Measurements from ENCODE around the gene MBD3L2B. TPM values are rescaled to one million over a fixed set of nuclear protein-coding genes. Genes with fewer than 3 reads are reported as not detected.
"Not testable (repeated sequence)": the region's sequence is repeated elsewhere in the genome, so short reads cannot be mapped to it uniquely, and the experiment has no call there.

MBD3L2B gene
- not detected in 2 replicates for total RNA-seq

GRCh38 chr19:7021331-7021730 is at the start of gene MBD3L2B:
MBD3L2B (minus strand) TSS chr19:7021431; CDS start chr19:7021397, 34 bp downstream.
- DNase-seq = not testable (repeated sequence)

GRCh38 chr19:7069904-7070226 is 48.6 kb upstream of the MBD3L2B start:
- peak; percentile 39 for DNase-seq

GRCh38 chr19:7069042-7069903 is 48.0 kb upstream of the MBD3L2B start, which contains the start of gene ZNF557:
ZNF557 (plus strand) TSS chr19:7069703; CDS start chr19:7075075, 5,372 bp downstream.
- peak; percentile 98 for DNase-seq

- no peak for DNase-seq
Observed at GRCh38 chr19:7068599-7068998, 47.4 kb upstream of the MBD3L2B start.

GRCh38 chr19:7067716-7068115 is 46.5 kb upstream of the MBD3L2B start:
- DNase-seq = no peak

GRCh38 chr19:7067122-7067521 is 45.9 kb upstream of the MBD3L2B start:
- DNase-seq = peak; percentile 42

- DNase-seq = no peak
Observed at GRCh38 chr19:7063764-7064418, 42.7 kb upstream of the MBD3L2B start.

GRCh38 chr19:7063339-7063738 is 42.1 kb upstream of the MBD3L2B start:
- DNase-seq = no peak

- not testable (repeated sequence) for DNase-seq
Observed at GRCh38 chr19:7059977-7060376, 38.7 kb upstream of the MBD3L2B start.

GRCh38 chr19:7058576-7058975 is 37.3 kb upstream of the MBD3L2B start, which contains the start of gene MBD3L3:
MBD3L3 (minus strand) TSS chr19:7058676; CDS start chr19:7058605, 71 bp downstream.
- DNase-seq = not testable (repeated sequence)

- not testable (repeated sequence) for DNase-seq
Observed at GRCh38 chr19:7056371-7056770, 35.1 kb upstream of the MBD3L2B start.

- DNase-seq = not testable (repeated sequence)
Observed at GRCh38 chr19:7055679-7056078, 34.4 kb upstream of the MBD3L2B start.

- not testable (repeated sequence) for DNase-seq
Observed at GRCh38 chr19:7054635-7055368, 33.6 kb upstream of the MBD3L2B start.

- not testable (repeated sequence) for DNase-seq
Observed at GRCh38 chr19:7052896-7053295, 31.7 kb upstream of the MBD3L2B start.

- not testable (repeated sequence) for DNase-seq
Observed at GRCh38 chr19:7051421-7051820, 30.2 kb upstream of the MBD3L2B start.

- DNase-seq = not testable (repeated sequence)
Observed at GRCh38 chr19:7049021-7049420, 27.8 kb upstream of the MBD3L2B start, which contains the start of gene MBD3L2. MBD3L2 (plus strand) TSS chr19:7049321; CDS start chr19:7049374, 53 bp downstream.

- DNase-seq = not testable (repeated sequence)
Observed at GRCh38 chr19:7041563-7041962, 20.3 kb upstream of the MBD3L2B start.

GRCh38 chr19:7040079-7040478 is 18.8 kb upstream of the MBD3L2B start, which contains the start of gene MBD3L4:
MBD3L4 (minus strand) TSS chr19:7040179; CDS start chr19:7040144, 35 bp downstream.
- not testable (repeated sequence) for DNase-seq

- not testable (repeated sequence) for DNase-seq
Observed at GRCh38 chr19:7030278-7030677, 9.0 kb upstream of the MBD3L2B start, which contains the start of gene MBD3L5. MBD3L5 (plus strand) TSS chr19:7030578; CDS start chr19:7030612, 34 bp downstream.

GRCh38 chr19:7028790-7029189 is 7.6 kb upstream of the MBD3L2B start:
- not testable (repeated sequence) for DNase-seq

GRCh38 chr19:7018828-7019227 is 2.4 kb downstream of the MBD3L2B start:
- no peak for DNase-seq

- peak; percentile 4 for DNase-seq
Observed at GRCh38 chr19:7013678-7014077, 7.6 kb downstream of the MBD3L2B start.

All from dermis blood vessel endothelial cell (primary cell).